Ureter (tissue), 1 donor: Measurements from ENCODE around the gene ZNF888. TPM values are rescaled to one million over a fixed set of nuclear protein-coding genes. Genes with fewer than 3 reads are reported as not detected.
"Not testable (repeated sequence)": the region's sequence is repeated elsewhere in the genome, so short reads cannot be mapped to it uniquely, and the experiment has no call there.

Experiments
- DNase-seq: peaks from one replicate; pipeline ENCODE4 v3.0.0-alpha.2; 2020; ENCODE audit warnings: low spot score
- total RNA-seq: library from RNA; stranded (reverse); gene quantifications from one replicate; pipeline ENCODE4 v1.2.4, GENCODE V29; 2023
- donor health status: DM: yes; HTN: yes; CAD: no.

Gene ZNF888
- total RNA-seq, 1 donor from 2014 or later, result 52.4 TPM

GRCh38 chr19:52880895-52881389, 42.3 kb downstream of the ZNF888 start:
- DNase-seq, result no peak

GRCh38 chr19:52872996-52873395, 50.2 kb downstream of the ZNF888 start:
- DNase-seq, result not testable (repeated sequence)

GRCh38 chr19:52871466-52871865, 51.8 kb downstream of the ZNF888 start:
- no peak for DNase-seq

- not testable (repeated sequence) for DNase-seq
Observed at GRCh38 chr19:52868031-52868430, 55.2 kb downstream of the ZNF888 start.

GRCh38 chr19:52857378-52858191, 65.6 kb downstream of the ZNF888 start, which contains the start of gene ZNF468:
Gene ZNF468, minus strand, starts transcription at chr19:52857619. Its CDS starts 3,347 bp downstream, at chr19:52854272.
- DNase-seq, result peak; percentile 85

- not testable (repeated sequence) for DNase-seq
Observed at GRCh38 chr19:52856540-52857377, 66.5 kb downstream of the ZNF888 start.

Other genes starting within 250 kb of the ZNF888 start
- gene ZNF611, start 188.4 kb downstream of the ZNF888 start, total RNA-seq, result 27.9 TPM
- 23.0 TPM for gene ZNF600, start 136.6 kb downstream of the ZNF888 start, total RNA-seq
- 22.3 TPM for gene ZNF28, start 101.8 kb downstream of the ZNF888 start, total RNA-seq
- 37.2 TPM for gene ZNF468, start 65.8 kb downstream of the ZNF888 start, total RNA-seq
- gene ZNF320, start 25.8 kb downstream of the ZNF888 start, total RNA-seq, result 51.1 TPM
- 25.1 TPM for gene ZNF816, start 39.5 kb upstream of the ZNF888 start, total RNA-seq
- 0.78 TPM for gene ERVV-1, start 90.5 kb upstream of the ZNF888 start, total RNA-seq
- gene ERVV-2, start 121.3 kb upstream of the ZNF888 start, total RNA-seq, result not detected
- gene ZNF160, start 180.0 kb upstream of the ZNF888 start, total RNA-seq, result 65.1 TPM
- 15.1 TPM for gene ZNF415, start 209.5 kb upstream of the ZNF888 start, total RNA-seq
- 24.1 TPM for gene ZNF347, start 235.6 kb upstream of the ZNF888 start, total RNA-seq